GM12872 (cell line): ENCODE results near the gene CDK11B.

Experiments
- TF ChIP-seq, protein P1 (sequence below): IDR thresholded peaks from 3 replicates; pipeline ENCODE4 v1.5.1; 2011; ENCODE audit warnings: low read depth, mild to moderate bottlenecking, low read length, moderate library complexity; ENCODE audit not compliant: insufficient read depth

CDK11B gene

DNA sequence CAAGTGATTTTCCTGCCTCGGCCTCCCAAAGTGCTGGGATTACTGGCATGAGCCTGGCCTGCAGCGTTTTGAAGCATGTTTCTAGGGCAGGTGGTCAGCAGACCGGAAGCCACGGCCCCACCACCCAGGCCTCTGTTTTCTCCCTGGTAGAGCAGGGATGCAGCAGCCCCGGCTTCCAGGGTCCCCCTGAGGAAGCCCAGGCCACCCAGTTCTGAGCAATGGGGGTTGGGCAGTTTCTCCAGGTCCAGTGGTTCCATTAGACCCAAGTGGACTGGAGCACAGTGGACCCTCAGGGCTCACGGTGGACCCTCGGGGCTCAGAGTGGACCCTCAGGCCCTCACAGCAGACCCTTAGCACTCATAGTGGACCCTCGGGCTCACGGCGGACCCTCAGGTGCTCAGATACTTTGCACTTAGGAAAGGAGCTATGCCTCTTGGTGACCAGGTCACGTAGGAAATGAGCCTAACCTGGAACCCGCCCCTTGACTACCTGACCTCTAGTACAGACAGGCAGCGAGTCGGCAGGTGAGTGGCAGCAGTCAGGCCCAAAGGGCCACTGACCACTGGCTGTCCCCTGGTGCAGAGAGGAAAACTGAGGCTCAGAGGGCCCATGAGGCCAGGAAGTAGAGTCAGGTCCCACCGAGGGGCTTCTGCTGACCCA, 54.3 kb downstream of the CDK11B start:
- TF ChIP-seq, protein P1, sequence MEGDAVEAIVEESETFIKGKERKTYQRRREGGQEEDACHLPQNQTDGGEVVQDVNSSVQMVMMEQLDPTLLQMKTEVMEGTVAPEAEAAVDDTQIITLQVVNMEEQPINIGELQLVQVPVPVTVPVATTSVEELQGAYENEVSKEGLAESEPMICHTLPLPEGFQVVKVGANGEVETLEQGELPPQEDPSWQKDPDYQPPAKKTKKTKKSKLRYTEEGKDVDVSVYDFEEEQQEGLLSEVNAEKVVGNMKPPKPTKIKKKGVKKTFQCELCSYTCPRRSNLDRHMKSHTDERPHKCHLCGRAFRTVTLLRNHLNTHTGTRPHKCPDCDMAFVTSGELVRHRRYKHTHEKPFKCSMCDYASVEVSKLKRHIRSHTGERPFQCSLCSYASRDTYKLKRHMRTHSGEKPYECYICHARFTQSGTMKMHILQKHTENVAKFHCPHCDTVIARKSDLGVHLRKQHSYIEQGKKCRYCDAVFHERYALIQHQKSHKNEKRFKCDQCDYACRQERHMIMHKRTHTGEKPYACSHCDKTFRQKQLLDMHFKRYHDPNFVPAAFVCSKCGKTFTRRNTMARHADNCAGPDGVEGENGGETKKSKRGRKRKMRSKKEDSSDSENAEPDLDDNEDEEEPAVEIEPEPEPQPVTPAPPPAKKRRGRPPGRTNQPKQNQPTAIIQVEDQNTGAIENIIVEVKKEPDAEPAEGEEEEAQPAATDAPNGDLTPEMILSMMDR: no peak

DNA sequence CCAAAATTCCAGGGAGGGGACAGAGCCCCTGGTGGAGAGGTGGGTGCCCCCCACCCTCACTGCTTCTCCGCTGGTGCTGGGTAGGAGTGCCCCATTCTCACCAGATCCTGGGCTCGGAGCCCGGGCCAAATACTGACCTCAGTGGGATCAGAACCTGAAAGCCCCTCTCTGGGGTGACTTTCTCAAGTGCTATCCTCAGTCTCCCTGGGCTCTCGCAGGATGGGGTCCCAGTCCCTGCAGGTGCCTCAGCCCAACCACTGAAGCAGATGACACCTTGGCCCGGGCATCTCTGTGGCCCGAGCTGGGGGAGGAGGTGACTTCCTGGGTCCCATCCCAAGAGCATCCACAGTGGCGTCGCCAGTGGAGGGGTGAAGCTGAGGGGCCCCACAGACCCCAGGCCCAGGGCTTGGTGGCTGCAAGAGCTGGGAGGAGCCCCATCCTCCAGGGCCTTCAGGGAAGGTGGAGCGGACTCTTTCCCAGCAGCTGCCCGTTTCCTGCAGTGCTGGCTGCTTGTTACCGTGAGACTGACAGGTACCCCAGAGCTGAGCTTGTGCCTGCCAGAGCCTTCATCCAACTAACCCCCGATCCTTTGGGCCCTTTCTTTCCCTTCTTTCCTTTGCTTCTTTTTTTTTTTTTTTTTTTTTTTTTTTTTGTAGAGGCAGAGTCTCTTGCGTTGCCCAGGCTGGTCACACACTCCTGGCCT, 55.0 kb downstream of the CDK11B start:
- TF ChIP-seq, protein P1: no peak

DNA sequence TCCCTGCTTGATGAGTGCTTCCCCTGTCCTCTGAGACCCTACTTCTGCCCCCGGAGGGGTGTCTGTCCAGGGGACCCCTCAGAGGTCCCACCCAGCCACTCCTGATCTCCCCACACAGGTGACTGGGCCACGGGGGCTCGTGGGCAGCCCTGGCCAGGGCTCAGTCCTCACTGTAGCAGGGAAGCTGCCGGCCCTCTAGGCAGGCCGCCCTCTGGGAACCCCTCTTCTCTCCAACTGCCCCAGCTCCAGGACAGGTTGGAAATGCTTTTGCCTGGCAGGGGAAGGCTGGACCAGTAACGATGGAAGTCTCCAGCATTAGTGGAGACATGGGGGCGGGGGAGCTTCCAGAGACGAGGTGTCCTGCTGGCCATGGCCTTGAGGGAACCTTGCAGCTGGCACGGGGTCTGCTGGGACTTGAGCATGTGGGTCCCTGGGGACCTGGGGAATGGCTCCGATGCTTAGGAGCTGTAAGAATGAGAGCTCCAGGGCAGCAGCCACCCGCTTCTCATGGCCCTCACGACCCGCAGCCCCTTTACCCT, 55.8 kb downstream of the CDK11B start:
- TF ChIP-seq, protein P1: no peak

DNA sequence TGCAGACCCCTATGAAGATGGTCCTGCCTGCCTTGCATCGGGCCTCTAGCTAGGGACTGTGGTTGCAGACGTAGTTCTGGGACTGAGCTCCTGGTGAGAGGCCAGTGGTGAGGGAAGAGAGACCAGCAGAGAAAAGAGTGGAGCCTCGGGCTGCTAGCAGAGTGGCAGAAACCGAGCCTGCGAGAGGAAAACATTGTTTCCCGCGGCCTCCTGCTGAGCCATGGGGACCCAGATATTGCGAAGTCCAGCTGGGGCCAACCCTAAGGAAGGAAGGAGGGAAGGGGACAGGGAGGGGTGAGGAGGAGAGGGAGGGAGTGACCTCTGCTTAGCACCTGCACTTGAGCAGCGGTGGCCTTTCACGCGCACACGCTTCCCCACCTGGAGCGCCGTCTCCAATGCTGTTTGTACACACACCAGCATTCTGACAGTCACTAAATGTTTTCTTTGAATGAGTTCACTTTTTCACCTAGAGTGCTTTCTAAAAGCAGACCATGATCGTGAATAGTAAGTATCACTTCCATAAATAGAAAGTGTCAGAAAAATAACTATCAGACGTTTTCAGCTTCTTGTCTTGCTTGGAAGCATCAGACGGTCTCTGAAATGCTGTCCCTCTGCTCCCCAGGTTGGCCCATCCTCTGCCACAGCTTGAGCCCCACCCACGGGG, 56.4 kb downstream of the CDK11B start:
- TF ChIP-seq, protein P1: no peak

DNA sequence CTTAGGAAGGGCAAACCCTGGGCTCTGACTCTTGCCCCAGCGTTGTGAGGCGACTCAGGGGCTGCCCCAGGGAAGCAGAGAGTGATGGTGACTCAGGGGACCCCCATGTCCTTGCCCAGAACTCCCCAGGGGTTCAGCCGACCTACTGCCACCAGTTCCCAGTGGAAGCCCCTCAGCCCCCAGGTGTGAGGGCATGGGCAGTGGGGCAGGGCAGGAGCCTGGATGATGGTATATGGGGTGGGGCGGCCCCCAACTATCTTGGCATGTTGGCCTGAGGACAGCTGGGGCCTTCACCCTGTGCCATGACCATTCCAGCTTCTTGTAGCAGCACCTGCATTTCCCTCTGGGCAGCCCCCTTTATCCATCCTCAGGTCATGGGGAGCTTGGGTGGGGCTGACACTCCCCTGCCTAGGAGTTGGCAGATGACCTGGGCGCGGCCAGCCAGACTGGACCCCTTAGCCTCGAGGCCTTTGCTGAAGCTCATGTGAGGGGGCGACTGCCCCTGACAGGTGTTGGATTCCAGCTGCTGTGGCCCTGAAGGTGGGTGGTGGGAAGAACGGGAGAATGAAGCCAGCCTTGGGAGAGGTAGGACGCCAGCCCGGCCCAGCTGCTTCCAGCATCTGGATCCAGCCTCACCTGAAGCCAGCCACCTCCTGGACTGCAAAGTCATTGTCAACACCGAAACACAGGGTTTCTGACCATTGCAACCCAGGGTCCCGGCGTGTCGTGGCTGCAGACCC, 57.1 kb downstream of the CDK11B start:
- TF ChIP-seq, protein P1: no peak

DNA sequence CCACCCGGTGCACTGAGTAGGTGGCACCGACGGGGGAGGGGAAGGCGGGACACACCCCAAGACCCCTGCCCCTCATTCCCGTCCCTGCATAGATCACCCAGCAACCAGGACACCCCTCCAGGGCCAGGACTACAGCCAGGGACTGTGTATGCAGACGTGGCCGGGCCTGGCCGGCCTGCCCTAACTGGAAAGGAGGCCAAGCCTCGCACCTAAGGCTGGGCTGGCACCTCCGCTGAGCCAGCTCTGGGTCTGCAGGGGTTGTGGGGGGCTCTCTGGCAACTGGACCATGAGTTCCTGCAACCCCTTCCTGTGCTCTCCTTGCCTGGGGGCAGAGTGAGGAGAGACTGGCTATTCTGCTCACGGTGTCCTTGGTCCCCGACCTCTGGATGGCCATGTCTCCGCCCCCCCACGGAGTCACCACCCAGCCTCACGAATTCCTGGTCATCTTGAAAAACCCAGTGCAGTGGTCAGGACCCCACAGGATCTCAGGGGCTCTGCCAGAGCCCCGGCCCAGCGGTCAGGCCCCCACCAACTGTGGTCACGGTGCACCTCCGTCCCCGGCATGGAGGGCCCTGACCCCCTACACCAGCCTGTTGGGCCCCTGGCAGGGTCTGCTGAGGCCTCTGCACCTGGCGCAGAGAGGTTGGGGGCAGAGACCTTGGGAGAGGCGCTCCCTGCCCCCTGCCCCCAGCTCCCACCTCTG, 57.8 kb downstream of the CDK11B start:
- TF ChIP-seq, protein P1: no peak
